SIG-M5 treated with dmso at 0.1 percent for 504 hours (cell line): ENCODE results near the gene H2BK1.

Source experiments
- DNase-seq: peaks from one replicate; lab custom pipeline; 2025; ENCODE audit not compliant: unreplicated experiment; lab: John Stamatoyannopoulos, UW

Gene H2BK1

GRCh38 chr7:151205730-151206129, 4.6 kb downstream of the H2BK1 start:
- no peak for DNase-seq

GRCh38 chr7:151204383-151205032, 5.8 kb downstream of the H2BK1 start:
- DNase-seq: no peak

- DNase-seq: no peak
These were observed 7.5 kb downstream of the H2BK1 start for GRCh38 chr7:151202836-151203235.

GRCh38 chr7:151201751-151202150, 8.5 kb downstream of the H2BK1 start:
- DNase-seq: no peak

- DNase-seq: no peak
These were observed 8.9 kb downstream of the H2BK1 start for GRCh38 chr7:151201344-151201743.

GRCh38 chr7:151198945-151199848, 11.1 kb downstream of the H2BK1 start:
- no peak for DNase-seq

- no peak for DNase-seq
These were observed 12.4 kb downstream of the H2BK1 start for GRCh38 chr7:151197932-151198331.

- no peak for DNase-seq
These were observed 14.5 kb downstream of the H2BK1 start for GRCh38 chr7:151195616-151196450.

GRCh38 chr7:151194188-151194587, 16.1 kb downstream of the H2BK1 start:
- no peak for DNase-seq

GRCh38 chr7:151193203-151193978, 16.9 kb downstream of the H2BK1 start:
- DNase-seq: no peak

- no peak for DNase-seq
These were observed 18.2 kb downstream of the H2BK1 start for GRCh38 chr7:151192002-151192539.

- DNase-seq: no peak
These were observed 18.7 kb downstream of the H2BK1 start for GRCh38 chr7:151191544-151191943.

- no peak for DNase-seq
These were observed 21.2 kb downstream of the H2BK1 start for GRCh38 chr7:151189038-151189437.

GRCh38 chr7:151188252-151188542, 22.1 kb downstream of the H2BK1 start:
- DNase-seq: no peak

- DNase-seq: no peak
These were observed 22.7 kb downstream of the H2BK1 start for GRCh38 chr7:151187409-151188251.

- DNase-seq: no peak
These were observed 23.5 kb downstream of the H2BK1 start, which contains the start of gene ASB10 for GRCh38 chr7:151186640-151187408. Gene ASB10 (minus strand): TSS chr7:151187250. CDS start chr7:151187130, 120 bp downstream.

- DNase-seq: no peak
These were observed 24.3 kb downstream of the H2BK1 start for GRCh38 chr7:151185762-151186639.

GRCh38 chr7:151181011-151181431, 29.3 kb downstream of the H2BK1 start:
- DNase-seq: no peak
